ENCODE data around the gene UPP1.

UPP1 gene

GRCh38 chr7:48085433-48085791 lies 3.7 kb upstream of the UPP1 start:
- in situ Hi-C loops (cut with HindIII; ENCODE audit: low sequenced_read_pairs), result no loop called here

GRCh38 chr7:48085942-48086341 lies 3.1 kb upstream of the UPP1 start:
- in situ Hi-C loops (cut with HindIII; ENCODE audit: low sequenced_read_pairs), result no loop called here

DNA sequence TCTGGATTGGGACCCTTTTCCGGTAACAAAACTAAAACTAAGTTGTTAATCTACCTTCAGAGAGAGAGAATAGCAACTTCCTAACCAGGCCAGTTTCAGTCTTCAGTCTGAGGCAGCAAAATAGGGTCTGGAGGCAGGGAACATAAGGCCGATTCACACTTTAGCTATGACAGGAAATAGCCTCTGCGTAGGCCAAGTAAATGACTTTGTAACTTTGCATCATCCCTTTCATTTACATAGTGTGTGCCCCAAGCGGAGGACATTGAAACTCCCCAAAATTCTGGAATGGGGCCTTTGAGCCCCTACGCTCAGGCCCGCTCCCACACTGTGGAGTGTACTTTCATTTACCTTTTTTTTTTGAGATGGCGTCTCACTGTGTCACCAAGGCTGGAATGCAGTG lies 1.7 kb upstream of the UPP1 start:
- in situ Hi-C loops (cut with HindIII; ENCODE audit: low sequenced_read_pairs), result no loop called here

DNA sequence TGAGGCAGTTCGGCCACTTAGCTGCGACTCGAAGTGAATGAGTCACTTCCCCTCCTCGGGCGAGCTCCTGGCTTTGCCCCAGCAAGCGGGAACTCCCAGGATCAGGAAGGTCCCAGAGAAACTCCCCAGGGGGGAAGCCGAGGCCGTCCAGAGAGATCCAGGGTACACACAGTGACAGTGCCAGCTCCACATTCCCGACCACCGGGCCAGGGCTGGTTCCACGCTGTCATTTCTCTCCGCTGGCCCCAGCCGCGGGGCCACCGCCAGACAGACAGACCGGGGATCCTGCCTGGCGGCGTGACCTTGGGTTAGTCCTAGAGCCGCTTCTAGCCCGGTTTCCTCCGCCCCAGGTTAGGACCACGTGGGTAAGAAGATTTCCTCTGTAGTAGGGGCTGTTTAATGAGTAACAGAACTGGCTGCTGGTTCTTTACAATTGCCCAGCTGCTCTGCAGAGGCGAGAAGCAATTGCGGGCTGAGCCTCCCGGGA lies 463 bp upstream of the UPP1 start:
- in situ Hi-C loops (cut with HindIII; ENCODE audit: low sequenced_read_pairs), result no loop called here

GRCh38 chr7:48090095-48090805 lies 1.2 kb downstream of the UPP1 start:
- in situ Hi-C loops (cut with HindIII; ENCODE audit: low sequenced_read_pairs), result loop anchor here (5.0 kb wide), 1 partner anchor 58 kb away; no protein-coding TSS in a partner anchor

- in situ Hi-C loops (cut with HindIII; ENCODE audit: low sequenced_read_pairs), result loop anchor here (5.0 kb wide), 1 partner anchor 59 kb away; no protein-coding TSS in a partner anchor
Observed at GRCh38 chr7:48091506-48092433, 2.7 kb downstream of the UPP1 start.

- in situ Hi-C loops (cut with HindIII; ENCODE audit: low sequenced_read_pairs), result loop anchor here (5.0 kb wide), 1 partner anchor 63 kb away; no protein-coding TSS in a partner anchor
Observed at GRCh38 chr7:48094861-48095293, 5.8 kb downstream of the UPP1 start.

GRCh38 chr7:48096273-48096672 lies 7.2 kb downstream of the UPP1 start:
- in situ Hi-C loops (cut with HindIII; ENCODE audit: low sequenced_read_pairs), result no loop called here

GRCh38 chr7:48097521-48098231 lies 8.6 kb downstream of the UPP1 start:
- in situ Hi-C loops (cut with HindIII; ENCODE audit: low sequenced_read_pairs), result no loop called here

- in situ Hi-C loops (cut with HindIII; ENCODE audit: low sequenced_read_pairs), result no loop called here
Observed at GRCh38 chr7:48098846-48099245, 9.8 kb downstream of the UPP1 start.

- in situ Hi-C loops (cut with HindIII; ENCODE audit: low sequenced_read_pairs), result loop anchor here (5.0 kb wide), 1 partner anchor 107 kb away; no protein-coding TSS in a partner anchor
Observed at GRCh38 chr7:48099781-48100180, 10.7 kb downstream of the UPP1 start.

DNA sequence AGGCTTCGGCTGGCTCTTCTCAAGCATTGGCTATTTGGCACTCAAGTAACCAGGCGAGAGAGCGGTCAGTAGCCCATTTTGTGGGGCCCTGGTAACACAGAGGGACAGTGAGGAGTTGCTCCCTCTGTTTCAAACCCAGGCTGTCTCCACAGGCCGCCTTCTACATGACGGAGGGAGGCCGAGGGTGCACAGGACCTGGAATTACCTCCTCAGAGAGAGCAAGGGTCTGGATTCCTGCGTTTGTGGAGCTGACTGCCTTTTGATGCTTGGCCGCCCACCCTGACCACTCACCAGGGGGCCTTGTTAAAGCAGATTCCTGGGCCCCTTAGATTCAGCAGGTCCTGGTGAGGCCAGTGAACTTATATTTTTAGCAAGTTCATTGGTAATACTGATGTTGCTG lies 12.3 kb downstream of the UPP1 start:
- in situ Hi-C loops (cut with HindIII; ENCODE audit: low sequenced_read_pairs), result loop anchor here (5.0 kb wide), 1 partner anchor 109 kb away; no protein-coding TSS in a partner anchor

DNA sequence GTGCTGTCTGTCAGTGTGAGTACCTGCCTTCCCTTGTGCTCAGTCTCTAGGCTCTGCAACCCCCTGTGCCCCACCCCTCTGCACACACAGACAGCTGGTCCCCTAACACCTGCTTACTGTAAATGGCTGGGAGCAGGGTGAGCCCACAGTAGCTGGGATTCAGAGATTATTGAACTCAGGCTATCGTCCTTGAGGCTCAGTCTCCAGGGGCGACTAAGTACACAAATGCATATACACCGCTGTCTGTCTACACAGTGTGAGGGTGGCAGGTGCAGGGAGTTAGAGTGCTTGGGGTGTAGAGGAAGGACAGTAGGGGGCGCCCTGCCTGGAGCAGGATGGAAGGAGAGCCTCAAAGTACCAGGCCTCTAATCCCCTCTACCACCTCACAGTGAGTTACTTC lies 12.9 kb downstream of the UPP1 start:
- in situ Hi-C loops (cut with HindIII; ENCODE audit: low sequenced_read_pairs), result loop anchor here (5.0 kb wide), 1 partner anchor 110 kb away; no protein-coding TSS in a partner anchor

- in situ Hi-C loops (cut with HindIII; ENCODE audit: low sequenced_read_pairs), result loop anchor here (5.0 kb wide), 1 partner anchor 110 kb away; no protein-coding TSS in a partner anchor
Observed at GRCh38 chr7:48102530-48102929, 13.5 kb downstream of the UPP1 start.

DNA sequence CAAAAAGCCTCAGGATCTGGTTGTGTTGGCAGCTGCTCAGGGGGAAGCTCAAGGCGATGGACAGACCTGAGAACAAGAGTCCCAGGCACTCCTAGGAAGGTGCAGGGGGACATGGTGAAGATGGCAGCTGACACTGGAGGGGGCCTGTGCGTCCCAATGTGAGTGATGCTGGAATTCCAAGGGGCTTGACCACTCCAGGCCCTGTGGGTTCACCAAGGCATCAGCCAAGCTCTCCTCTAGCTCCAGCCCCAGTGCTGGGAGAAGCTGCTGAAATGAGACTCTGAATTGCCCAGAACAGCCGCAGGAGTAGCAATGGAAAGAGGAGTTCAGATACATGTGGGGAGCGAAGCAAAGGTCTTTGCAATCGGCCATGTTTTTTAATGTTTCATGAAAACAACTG lies 16.0 kb downstream of the UPP1 start:
- in situ Hi-C loops (cut with HindIII; ENCODE audit: low sequenced_read_pairs), result no loop called here

DNA sequence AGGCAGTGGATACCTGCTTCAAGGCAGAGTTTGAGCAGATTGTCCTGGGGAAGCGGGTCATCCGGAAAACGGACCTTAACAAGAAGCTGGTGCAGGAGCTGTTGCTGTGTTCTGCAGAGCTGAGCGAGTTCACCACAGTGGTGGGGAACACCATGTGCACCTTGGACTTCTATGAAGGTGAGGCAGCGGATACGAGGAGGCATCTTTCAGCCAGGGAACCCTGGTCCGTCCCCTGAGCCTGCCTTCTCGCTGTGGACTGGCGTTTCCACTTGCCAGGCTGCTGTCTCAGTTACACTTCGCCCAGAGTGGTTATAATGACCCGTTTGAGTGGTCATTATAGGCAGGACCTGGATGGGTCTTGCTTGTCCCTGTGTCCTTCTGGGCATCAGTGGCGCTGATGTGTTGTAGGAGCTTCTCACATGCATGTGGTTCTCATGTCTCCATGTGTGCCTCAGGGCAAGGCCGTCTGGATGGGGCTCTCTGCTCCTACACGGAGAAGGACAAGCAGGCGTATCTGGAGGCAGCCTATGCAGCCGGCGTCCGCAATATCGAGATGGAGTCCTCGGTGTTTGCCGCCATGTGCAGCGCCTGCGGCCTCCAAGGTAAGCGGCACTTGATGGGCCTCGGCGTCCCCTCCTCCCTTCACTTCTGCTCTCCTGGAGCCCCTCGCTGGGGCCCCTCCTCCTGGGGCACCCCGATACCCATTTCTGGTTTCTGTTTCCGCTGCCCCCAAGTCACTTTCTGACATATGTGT lies 18.0 kb downstream of the UPP1 start:
- in situ Hi-C loops (cut with HindIII; ENCODE audit: low sequenced_read_pairs), result no loop called here

- in situ Hi-C loops (cut with HindIII; ENCODE audit: low sequenced_read_pairs), result no loop called here
Observed at GRCh38 chr7:48107926-48108472, 18.9 kb downstream of the UPP1 start.

- in situ Hi-C loops (cut with HindIII; ENCODE audit: low sequenced_read_pairs), result no loop called here
Observed at GRCh38 chr7:48108959-48109847, 20.1 kb downstream of the UPP1 start.
